ENCODE measurements around the gene PNKD. TPM values are rescaled to one million over a fixed set of nuclear protein-coding genes. Genes with fewer than 3 reads are reported as not detected.

The PNKD gene
- total RNA-seq, 1 experiment from 2014 or later, result 49.8 TPM

GRCh38 chr2:218273908-218274249 is 3.6 kb downstream of the PNKD start:
- Mint-ChIP-seq H3K36me3 (peaks cover 26% of the 10 kb centered on the region), H3K27me3 (ENCODE audit: low read depth) (no peaks in the 10 kb centered on the region), H3K4me1 (peaks cover 19% of the 10 kb centered on the region), H3K4me3 (no peak overlapping the region), H3K27ac (no peak overlapping the region), H3K9me3 (no peaks in the 10 kb centered on the region)
- POLR2A ChIA-PET, result no interaction called here
- ATAC-seq (no peak), DNase-seq (ENCODE audit: low spot score) (no peak)
- TF ChIP-seq FOXJ3 (CRISPR knock-in tag; IDR thresholded peaks at IDR 0.05; ENCODE audit: borderline replicate concordance), result no peak
- TF ChIP-seq GABPB1 (CRISPR knock-in tag; IDR thresholded peaks at IDR 0.05), result no peak
- TF ChIP-seq ZNF263 (CRISPR knock-in tag; IDR thresholded peaks at IDR 0.05; ENCODE audit: low read depth), result no peak
- no peak for TF ChIP-seq FOXP1 (CRISPR knock-in tag; IDR thresholded peaks at IDR 0.05; ENCODE audit: borderline replicate concordance)
- TF ChIP-seq USF1 (CRISPR knock-in tag; IDR thresholded peaks at IDR 0.05), result no peak
- TF ChIP-seq ATF3 (CRISPR knock-in tag; conservative IDR thresholded peaks at IDR 0.05), result no peak
- no peak for TF ChIP-seq KAT7 (CRISPR knock-in tag; IDR thresholded peaks at IDR 0.05; ENCODE audit: borderline replicate concordance)
- TF ChIP-seq MXD4 (CRISPR knock-in tag; IDR thresholded peaks at IDR 0.05; ENCODE audit: borderline replicate concordance), result no peak
- no peak for TF ChIP-seq NFYB (CRISPR knock-in tag; conservative IDR thresholded peaks at IDR 0.05; ENCODE audit: low read depth)
- no peak for TF ChIP-seq PRRX2 (CRISPR knock-in tag; IDR thresholded peaks at IDR 0.05)
- TF ChIP-seq ARID4B (CRISPR knock-in tag; IDR thresholded peaks at IDR 0.05; ENCODE audit: borderline replicate concordance), result no peak
- no peak for TF ChIP-seq NFE2L1 (CRISPR knock-in tag; IDR thresholded peaks at IDR 0.05)
- CTCF ChIA-PET, result interaction anchor here (0.6 to 4.4 kb wide), 10 partner anchors 10 to 121 kb away, joined by 3 to 52 read pairs (median 5); partner anchors contain the start of genes CATIP and TMBIM1

DNA sequence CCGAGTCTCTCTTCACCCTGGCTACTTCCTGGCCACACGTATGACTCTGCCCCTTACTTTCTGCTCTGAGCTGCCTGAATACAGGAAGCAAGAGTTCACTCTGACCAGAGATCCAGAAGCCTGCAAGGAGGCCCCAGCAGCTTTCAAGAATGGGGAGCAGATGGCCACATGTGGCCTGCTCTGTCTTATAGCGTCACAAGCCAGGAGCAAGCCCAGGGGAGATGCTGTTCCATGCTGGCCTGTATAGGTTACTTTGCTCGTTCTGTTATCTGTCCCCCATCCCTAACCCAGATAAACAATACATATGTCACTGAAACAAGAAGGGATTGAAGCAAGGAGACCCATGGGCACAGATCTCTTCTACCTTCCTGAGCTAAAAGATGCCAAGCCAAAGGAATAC is 4.3 kb downstream of the PNKD start:
- ATAC-seq, result no peak
- H3K4me1 Mint-ChIP-seq, result peaks cover 14% of the 10 kb centered on the region
- no peak overlapping the region for H3K4me3 Mint-ChIP-seq
- H3K9me3 Mint-ChIP-seq, result no peaks in the 10 kb centered on the region
- ChIA-PET POLR2A (interaction anchor here (0.8 kb wide), 1 partner anchor 12 kb away, joined by 3 read pairs; no protein-coding TSS in a partner anchor), CTCF (interaction anchor here (1.1 to 1.2 kb wide), 3 partner anchors 17 to 44 kb away, joined by 3 to 5 read pairs (median 5); partner anchors contain the start of gene TMBIM1)
- H3K27ac Mint-ChIP-seq, result no peak overlapping the region
- peaks cover 23% of the 10 kb centered on the region for H3K36me3 Mint-ChIP-seq
- DNase-seq (ENCODE audit: low spot score), result no peak
- TF ChIP-seq SOX15 (CRISPR knock-in tag; IDR thresholded peaks at IDR 0.05), result no peak
- TF ChIP-seq, protein P1, sequence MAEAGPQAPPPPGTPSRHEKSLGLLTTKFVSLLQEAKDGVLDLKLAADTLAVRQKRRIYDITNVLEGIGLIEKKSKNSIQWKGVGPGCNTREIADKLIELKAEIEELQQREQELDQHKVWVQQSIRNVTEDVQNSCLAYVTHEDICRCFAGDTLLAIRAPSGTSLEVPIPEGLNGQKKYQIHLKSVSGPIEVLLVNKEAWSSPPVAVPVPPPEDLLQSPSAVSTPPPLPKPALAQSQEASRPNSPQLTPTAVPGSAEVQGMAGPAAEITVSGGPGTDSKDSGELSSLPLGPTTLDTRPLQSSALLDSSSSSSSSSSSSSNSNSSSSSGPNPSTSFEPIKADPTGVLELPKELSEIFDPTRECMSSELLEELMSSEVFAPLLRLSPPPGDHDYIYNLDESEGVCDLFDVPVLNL (CRISPR knock-in tag; IDR thresholded peaks at IDR 0.05; ENCODE audit: borderline replicate concordance, low read depth), result no peak
- TF ChIP-seq, protein P2, sequence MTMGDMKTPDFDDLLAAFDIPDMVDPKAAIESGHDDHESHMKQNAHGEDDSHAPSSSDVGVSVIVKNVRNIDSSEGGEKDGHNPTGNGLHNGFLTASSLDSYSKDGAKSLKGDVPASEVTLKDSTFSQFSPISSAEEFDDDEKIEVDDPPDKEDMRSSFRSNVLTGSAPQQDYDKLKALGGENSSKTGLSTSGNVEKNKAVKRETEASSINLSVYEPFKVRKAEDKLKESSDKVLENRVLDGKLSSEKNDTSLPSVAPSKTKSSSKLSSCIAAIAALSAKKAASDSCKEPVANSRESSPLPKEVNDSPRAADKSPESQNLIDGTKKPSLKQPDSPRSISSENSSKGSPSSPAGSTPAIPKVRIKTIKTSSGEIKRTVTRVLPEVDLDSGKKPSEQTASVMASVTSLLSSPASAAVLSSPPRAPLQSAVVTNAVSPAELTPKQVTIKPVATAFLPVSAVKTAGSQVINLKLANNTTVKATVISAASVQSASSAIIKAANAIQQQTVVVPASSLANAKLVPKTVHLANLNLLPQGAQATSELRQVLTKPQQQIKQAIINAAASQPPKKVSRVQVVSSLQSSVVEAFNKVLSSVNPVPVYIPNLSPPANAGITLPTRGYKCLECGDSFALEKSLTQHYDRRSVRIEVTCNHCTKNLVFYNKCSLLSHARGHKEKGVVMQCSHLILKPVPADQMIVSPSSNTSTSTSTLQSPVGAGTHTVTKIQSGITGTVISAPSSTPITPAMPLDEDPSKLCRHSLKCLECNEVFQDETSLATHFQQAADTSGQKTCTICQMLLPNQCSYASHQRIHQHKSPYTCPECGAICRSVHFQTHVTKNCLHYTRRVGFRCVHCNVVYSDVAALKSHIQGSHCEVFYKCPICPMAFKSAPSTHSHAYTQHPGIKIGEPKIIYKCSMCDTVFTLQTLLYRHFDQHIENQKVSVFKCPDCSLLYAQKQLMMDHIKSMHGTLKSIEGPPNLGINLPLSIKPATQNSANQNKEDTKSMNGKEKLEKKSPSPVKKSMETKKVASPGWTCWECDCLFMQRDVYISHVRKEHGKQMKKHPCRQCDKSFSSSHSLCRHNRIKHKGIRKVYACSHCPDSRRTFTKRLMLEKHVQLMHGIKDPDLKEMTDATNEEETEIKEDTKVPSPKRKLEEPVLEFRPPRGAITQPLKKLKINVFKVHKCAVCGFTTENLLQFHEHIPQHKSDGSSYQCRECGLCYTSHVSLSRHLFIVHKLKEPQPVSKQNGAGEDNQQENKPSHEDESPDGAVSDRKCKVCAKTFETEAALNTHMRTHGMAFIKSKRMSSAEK (CRISPR knock-in tag; IDR thresholded peaks at IDR 0.05; ENCODE audit: borderline replicate concordance), result no peak
- no peak for TF ChIP-seq ZNF121 (CRISPR knock-in tag; IDR thresholded peaks at IDR 0.05)
- H3K27me3 Mint-ChIP-seq (ENCODE audit: low read depth), result no peaks in the 10 kb centered on the region

Measured in WTC11 (cell line).